Gastrocnemius medialis (tissue), 4 donors: ENCODE data around the gene ARHGAP23. TPM values are rescaled to one million over a fixed set of nuclear protein-coding genes. Genes with fewer than 3 reads are reported as not detected.
A peak's percentile ranks its signal among the peaks of the same experiment; 100 is the strongest.

ENCODE experiments used
- ATAC-seq, 2 donors: fragments of 150-250 bp; one replicate each; pipeline ENCODE4 v1.9.1; 2016
- DNase-seq, 2 donors: peaks; one replicate each; pipeline ENCODE4 v3.0.0-alpha.2; 2019
- H3K27ac ChIP-seq, 4 donors: fragments of 200-600 bp; sonication (generic); 1 replicate in 1 of 4; 2 replicates in 3 of 4; pipeline ENCODE4 v1.5.1; 2016 to 2018; ENCODE audit warnings: mild to moderate bottlenecking in 2 of 4, moderate library complexity in 1 of 4
- H3K27me3 ChIP-seq, 3 donors: fragments of 200-600 bp; sonication (generic) in 2 of 3; 1 replicate in 1 of 3; 2 replicates in 2 of 3; pipeline versions ENCODE4 v1.5.1 to v1.6.0; 2016 to 2019; ENCODE audit warnings: mild to moderate bottlenecking in 1 of 3, moderate library complexity in 1 of 3
- H3K36me3 ChIP-seq, 2 donors: fragments of 200-600 bp; sonication (generic) in 1 of 2; one replicate each; pipeline ENCODE4 v1.5.1; 2017 to 2018
- H3K4me1 ChIP-seq, 2 donors: fragments of 200-600 bp; sonication (generic) in 1 of 2; one replicate each; pipeline ENCODE4 v1.5.1; 2016 to 2017; ENCODE audit warnings: mild to moderate bottlenecking in 2 of 2
- H3K4me3 ChIP-seq, 4 donors: fragments of 200-600 bp; sonication (generic) in 3 of 4; 1 replicate in 1 of 4; 2 replicates in 3 of 4; pipeline ENCODE4 v1.5.1; 2016 to 2019; ENCODE audit warnings: mild to moderate bottlenecking in 2 of 4
- H3K9me3 ChIP-seq, 3 donors: fragments of 200-600 bp; sonication (generic) in 2 of 3; 1 replicate in 1 of 3; 2 replicates in 2 of 3; pipeline ENCODE4 v1.5.1; 2016 to 2019
- POLR2A ChIP-seq, 2 donors: fragments of 450-650 bp; IDR thresholded peaks; one replicate each; pipeline ENCODE4 v1.6.1; 2017; ENCODE audit warnings: antibody characterized with exemption in 2 of 2, mild to moderate bottlenecking in 2 of 2, moderate library complexity in 2 of 2
- in situ Hi-C, 4 donors: fragments of 200-750 bp; cut with MboI; loops; one replicate each; pipeline versions ENCODE4 v1.15.0 to v1.8.0; 2017; ENCODE audit warnings: low sequenced_read_pairs in 4 of 4
- intact Hi-C: fragments of 100-400 bp; cut with DNase I; formaldehyde crosslinking; loops from one replicate; pipeline ENCODE4 v1.15.1; 2023; ENCODE audit warnings: low total_unique reads
- total RNA-seq, 4 donors: library from RNA; depleted of rRNA; stranded (reverse); fragments of >200 nt; gene quantifications; one replicate each; pipeline versions ENCODE4 v1.1.0 to v1.2.3, GENCODE V29; 2016
- TF ChIP-seq, protein P1 (sequence below), 5 experiments: fragments of 450-650 bp in 3 of 5; fragments of 200-600 bp in 2 of 5; sonication (generic) in 2 of 5; IDR thresholded peaks in 4 of 5; conservative IDR thresholded peaks in 1 of 5; 1 replicate in 4 of 5; 2 replicates in 1 of 5; pipeline ENCODE4 v1.5.1; 2016 to 2019; ENCODE audit warnings: antibody characterized with exemption in 5 of 5, mild to moderate bottlenecking in 3 of 5, moderate library complexity in 3 of 5

The ARHGAP23 gene
- total RNA-seq, 4 donors from 2014 or later, result 8.0 to 22.7 (median 12.1) TPM

DNA sequence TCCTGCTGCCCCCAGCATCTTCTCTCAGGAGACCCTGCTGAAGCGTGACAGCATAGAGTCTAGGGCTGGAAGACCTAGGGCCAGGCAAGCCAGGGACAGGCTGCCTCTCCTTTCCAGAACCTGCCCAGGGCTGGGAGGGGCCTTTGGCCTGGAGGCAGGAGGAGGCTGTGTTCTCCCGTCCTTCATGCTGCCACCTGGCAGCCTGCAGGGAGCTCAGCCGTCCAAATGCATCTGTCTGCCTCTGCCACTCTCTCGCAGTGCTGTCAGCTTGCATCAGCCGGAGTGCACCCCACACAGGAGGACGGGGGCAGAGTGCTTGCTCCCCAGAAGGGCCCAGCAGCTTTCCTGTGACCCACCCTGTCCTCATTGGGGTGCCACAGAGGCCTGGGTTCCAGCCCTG, 31.3 kb downstream of the ARHGAP23 start:
- H3K9me3 ChIP-seq, result no peaks in the 10 kb centered on the region
- H3K4me3 ChIP-seq, result no peak overlapping the region
- peak overlapping the region in 1 of 4 donors; percentile 22 for H3K27ac ChIP-seq
- peaks cover 35 to 40% of the 10 kb centered on the region in 2 donors for H3K4me1 ChIP-seq
- DNase-seq (peak; percentile 22 to 69), ATAC-seq (peak in 1 of 2 donors; percentile 26)
- intact Hi-C loops (no loop called here), in situ Hi-C loops (no loop called here)
- H3K27me3 ChIP-seq, result no peaks in the 10 kb centered on the region
- TF ChIP-seq POLR2A (IDR thresholded peaks at IDR 0.05), result no peak
- TF ChIP-seq, protein P1, sequence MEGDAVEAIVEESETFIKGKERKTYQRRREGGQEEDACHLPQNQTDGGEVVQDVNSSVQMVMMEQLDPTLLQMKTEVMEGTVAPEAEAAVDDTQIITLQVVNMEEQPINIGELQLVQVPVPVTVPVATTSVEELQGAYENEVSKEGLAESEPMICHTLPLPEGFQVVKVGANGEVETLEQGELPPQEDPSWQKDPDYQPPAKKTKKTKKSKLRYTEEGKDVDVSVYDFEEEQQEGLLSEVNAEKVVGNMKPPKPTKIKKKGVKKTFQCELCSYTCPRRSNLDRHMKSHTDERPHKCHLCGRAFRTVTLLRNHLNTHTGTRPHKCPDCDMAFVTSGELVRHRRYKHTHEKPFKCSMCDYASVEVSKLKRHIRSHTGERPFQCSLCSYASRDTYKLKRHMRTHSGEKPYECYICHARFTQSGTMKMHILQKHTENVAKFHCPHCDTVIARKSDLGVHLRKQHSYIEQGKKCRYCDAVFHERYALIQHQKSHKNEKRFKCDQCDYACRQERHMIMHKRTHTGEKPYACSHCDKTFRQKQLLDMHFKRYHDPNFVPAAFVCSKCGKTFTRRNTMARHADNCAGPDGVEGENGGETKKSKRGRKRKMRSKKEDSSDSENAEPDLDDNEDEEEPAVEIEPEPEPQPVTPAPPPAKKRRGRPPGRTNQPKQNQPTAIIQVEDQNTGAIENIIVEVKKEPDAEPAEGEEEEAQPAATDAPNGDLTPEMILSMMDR (IDR thresholded peaks at IDR 0.05 in 4 of 5, conservative IDR thresholded peaks at IDR 0.05 in 1 of 5), result no peak
- H3K36me3 ChIP-seq, result peaks cover 0 to 13% of the 10 kb centered on the region in 2 donors

DNA sequence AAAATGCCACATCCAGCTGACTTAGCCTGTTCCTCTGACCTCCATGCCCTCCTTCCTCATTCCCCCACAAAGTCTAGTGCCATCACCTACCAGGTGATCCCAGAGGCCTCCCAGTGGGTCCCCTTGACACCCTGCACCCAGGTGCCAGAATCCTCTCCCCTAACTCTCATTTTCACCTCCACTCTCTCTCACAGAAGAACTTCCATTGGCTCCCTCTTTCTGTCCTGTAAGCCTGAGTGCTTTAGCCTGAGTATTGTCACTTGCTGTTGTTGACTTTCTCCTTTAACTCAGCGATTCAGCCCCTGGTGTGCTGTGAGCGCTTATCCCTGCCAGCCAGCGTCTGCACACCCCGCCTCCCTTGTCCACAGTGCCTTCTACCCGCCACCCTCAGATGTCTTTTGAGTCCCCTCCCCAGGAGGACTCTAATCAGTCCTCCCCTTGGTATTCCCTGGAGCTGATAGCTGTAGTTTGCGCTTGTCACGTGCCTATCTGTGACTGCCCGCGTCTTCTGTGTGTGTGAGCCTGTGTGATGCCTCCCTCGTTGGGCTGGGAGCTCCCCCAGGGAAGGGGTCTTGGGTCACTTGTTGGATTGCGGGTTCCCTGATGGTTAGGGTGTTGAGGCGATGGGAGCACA, 31.9 kb downstream of the ARHGAP23 start:
- H3K4me1 ChIP-seq, result peaks cover 34 to 40% of the 10 kb centered on the region in 2 donors
- peak overlapping the region in 1 of 4 donors; percentile 22 for H3K27ac ChIP-seq
- ATAC-seq (no peak), DNase-seq (no peak)
- H3K36me3 ChIP-seq, result peaks cover 0 to 13% of the 10 kb centered on the region in 2 donors
- TF ChIP-seq POLR2A (IDR thresholded peaks at IDR 0.05), result no peak
- TF ChIP-seq, protein P1 (IDR thresholded peaks at IDR 0.05 in 4 of 5, conservative IDR thresholded peaks at IDR 0.05 in 1 of 5), result no peak
- no peaks in the 10 kb centered on the region for H3K27me3 ChIP-seq
- no peaks in the 10 kb centered on the region for H3K9me3 ChIP-seq
- H3K4me3 ChIP-seq, result no peak overlapping the region
- intact Hi-C loops (no loop called here), in situ Hi-C loops (no loop called here)

DNA sequence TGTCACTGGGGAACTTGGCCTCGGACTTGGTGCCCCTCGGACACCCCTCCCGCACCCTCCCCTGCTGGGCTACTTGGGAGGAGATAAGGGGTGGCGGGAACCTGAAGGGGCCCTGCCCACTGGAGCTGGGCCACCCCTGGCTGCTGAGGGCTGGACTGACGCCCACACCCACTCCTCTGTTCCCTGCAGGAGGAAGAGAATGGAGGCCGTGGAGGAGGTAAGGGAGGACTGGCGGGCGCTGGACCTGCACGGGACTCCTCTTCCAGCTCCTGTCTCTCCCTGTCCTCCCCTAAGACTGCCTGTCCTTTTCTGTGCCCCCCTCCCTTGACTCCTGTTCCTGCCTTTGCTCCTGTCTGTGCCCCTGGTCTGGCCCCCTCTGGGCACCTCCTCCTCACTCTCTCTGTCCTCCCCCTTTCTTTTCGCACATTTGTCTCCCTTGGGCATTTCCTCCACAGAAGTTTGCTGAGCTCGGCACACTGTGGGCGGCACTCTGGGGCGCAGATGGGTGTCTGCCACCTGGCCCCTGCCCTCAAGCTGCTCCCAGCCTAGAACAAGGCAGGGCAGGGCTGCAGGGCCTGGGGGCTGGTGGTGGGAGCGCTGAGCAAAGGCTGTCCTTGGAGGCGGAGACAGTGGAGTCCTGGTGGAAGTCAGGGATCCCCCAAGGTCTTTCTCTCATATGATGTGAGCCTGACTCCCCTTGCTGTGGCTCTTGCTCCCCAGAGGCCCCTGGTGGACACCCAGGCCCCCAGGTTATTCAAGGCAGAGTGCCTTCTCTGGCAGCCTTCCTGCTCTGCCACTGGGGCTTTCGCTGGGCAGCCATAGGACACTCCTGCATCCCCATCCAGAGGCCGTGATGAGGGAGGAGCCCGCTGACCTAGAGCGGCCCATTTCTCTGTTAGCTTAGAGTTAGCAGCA, 32.7 kb downstream of the ARHGAP23 start:
- no peak overlapping the region for H3K4me3 ChIP-seq
- H3K27me3 ChIP-seq, result no peaks in the 10 kb centered on the region
- H3K4me1 ChIP-seq, result peaks cover 33 to 40% of the 10 kb centered on the region in 2 donors
- ATAC-seq (no peak), DNase-seq (no peak)
- intact Hi-C loops, result no loop called here
- H3K36me3 ChIP-seq, result peaks cover 0 to 13% of the 10 kb centered on the region in 2 donors
- H3K27ac ChIP-seq, result no peak overlapping the region
- in situ Hi-C loops, result no loop called here
- H3K9me3 ChIP-seq, result no peaks in the 10 kb centered on the region
- TF ChIP-seq, protein P1 (IDR thresholded peaks at IDR 0.05 in 4 of 5, conservative IDR thresholded peaks at IDR 0.05 in 1 of 5), result no peak
- no peak for TF ChIP-seq POLR2A (IDR thresholded peaks at IDR 0.05)

DNA sequence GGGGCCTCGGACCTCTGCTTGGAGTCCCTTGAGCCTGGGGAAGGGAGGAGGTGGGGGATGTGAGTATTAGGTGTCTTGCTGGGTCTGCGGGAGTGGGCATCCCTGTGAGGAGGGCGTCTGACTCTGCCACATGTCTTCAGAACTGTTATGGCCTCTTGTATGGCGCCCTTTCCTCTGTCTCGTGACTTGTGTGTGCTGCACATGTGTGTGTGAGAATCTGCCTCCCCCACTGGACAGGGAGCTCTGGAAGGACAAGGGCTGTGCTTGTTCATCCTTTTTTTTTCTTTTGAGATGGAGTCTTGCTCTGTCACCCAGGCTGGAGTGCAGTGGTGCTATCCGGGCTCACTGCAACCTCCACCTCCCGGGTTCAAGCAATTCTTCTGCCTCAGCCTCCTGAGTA, 33.4 kb downstream of the ARHGAP23 start:
- no peaks in the 10 kb centered on the region for H3K9me3 ChIP-seq
- H3K4me3 ChIP-seq, result no peak overlapping the region
- no peak for ATAC-seq
- intact Hi-C loops, result no loop called here
- peaks cover 0 to 18% of the 10 kb centered on the region in 2 donors for H3K36me3 ChIP-seq
- no peaks in the 10 kb centered on the region for H3K27me3 ChIP-seq
- in situ Hi-C loops, result no loop called here
- no peak for DNase-seq
- no peak for TF ChIP-seq POLR2A (IDR thresholded peaks at IDR 0.05)
- TF ChIP-seq, protein P1 (IDR thresholded peaks at IDR 0.05 in 4 of 5, conservative IDR thresholded peaks at IDR 0.05 in 1 of 5), result no peak
- H3K27ac ChIP-seq, result no peak overlapping the region
- H3K4me1 ChIP-seq, result peaks cover 30 to 44% of the 10 kb centered on the region in 2 donors
